Left ventricle myocardium inferior (tissue), 1 donor: ENCODE data around the gene ASIC4. TPM values are rescaled to one million over a fixed set of nuclear protein-coding genes. Genes with fewer than 3 reads are reported as not detected.

Experiments used
- DNase-seq: peaks from one replicate; pipeline ENCODE4 v3.0.0-alpha.2; 2020
- H3K27ac ChIP-seq: fragments of 200-600 bp; replicated peaks from 2 replicates; pipeline ENCODE4 v1.8.0; 2021
- H3K27me3 ChIP-seq: fragments of 200-600 bp; 2 replicates; pipeline ENCODE4 v1.8.0; 2021; ENCODE audit warnings: low read depth
- H3K36me3 ChIP-seq: fragments of 200-600 bp; 2 replicates; pipeline ENCODE4 v1.8.0; 2021
- H3K4me1 ChIP-seq: fragments of 200-600 bp; 2 replicates; pipeline ENCODE4 v1.8.0; 2021
- H3K4me3 ChIP-seq: fragments of 200-600 bp; 2 replicates; pipeline ENCODE4 v1.8.0; 2021; ENCODE audit warnings: mild to moderate bottlenecking, moderate library complexity
- H3K9me3 ChIP-seq: fragments of 200-600 bp; replicated peaks from 2 replicates; pipeline ENCODE4 v1.8.0; 2021
- intact Hi-C: fragments of 100-400 bp; cut with micrococcal nuclease; formaldehyde crosslinking; loops from one replicate; pipeline ENCODE4 v1.11.0; 2022
- total RNA-seq: library from RNA; stranded (reverse); fragmentation: NEBNext Ultra II Directional; extraction: Animal tissue kit (Norgen Biotek cat#: 25700); gene quantifications from one replicate; pipeline ENCODE4 v1.2.1, GENCODE V29; 2021
- TF ChIP-seq, protein P1 (sequence below): fragments of 200-600 bp; IDR thresholded peaks from 2 replicates; pipeline ENCODE4 v1.8.0; 2021; ENCODE audit warnings: antibody characterized with exemption, mild to moderate bottlenecking, borderline replicate concordance
- donor health status: DM: no; HTN: yes; CAD: no; lungs with severe emphysema.

The ASIC4 gene
- total RNA-seq, 1 donor from 2014 or later = not detected

- Histone ChIP-seq H3K27me3 (no peaks in the 10 kb centered on the region), H3K27ac (no peak overlapping the region), H3K9me3 (no peaks in the 10 kb centered on the region), H3K4me1 (peaks cover 29% of the 10 kb centered on the region), H3K36me3 (peaks cover 48% of the 10 kb centered on the region), H3K4me3 (no peak overlapping the region)
- TF ChIP-seq, protein P1, sequence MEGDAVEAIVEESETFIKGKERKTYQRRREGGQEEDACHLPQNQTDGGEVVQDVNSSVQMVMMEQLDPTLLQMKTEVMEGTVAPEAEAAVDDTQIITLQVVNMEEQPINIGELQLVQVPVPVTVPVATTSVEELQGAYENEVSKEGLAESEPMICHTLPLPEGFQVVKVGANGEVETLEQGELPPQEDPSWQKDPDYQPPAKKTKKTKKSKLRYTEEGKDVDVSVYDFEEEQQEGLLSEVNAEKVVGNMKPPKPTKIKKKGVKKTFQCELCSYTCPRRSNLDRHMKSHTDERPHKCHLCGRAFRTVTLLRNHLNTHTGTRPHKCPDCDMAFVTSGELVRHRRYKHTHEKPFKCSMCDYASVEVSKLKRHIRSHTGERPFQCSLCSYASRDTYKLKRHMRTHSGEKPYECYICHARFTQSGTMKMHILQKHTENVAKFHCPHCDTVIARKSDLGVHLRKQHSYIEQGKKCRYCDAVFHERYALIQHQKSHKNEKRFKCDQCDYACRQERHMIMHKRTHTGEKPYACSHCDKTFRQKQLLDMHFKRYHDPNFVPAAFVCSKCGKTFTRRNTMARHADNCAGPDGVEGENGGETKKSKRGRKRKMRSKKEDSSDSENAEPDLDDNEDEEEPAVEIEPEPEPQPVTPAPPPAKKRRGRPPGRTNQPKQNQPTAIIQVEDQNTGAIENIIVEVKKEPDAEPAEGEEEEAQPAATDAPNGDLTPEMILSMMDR = peak; percentile 81
- intact Hi-C loops = no loop called here
- DNase-seq = no peak
These were observed 46.0 kb downstream of the ASIC4 start for GRCh38 chr2:219560037-219560892.

DNA sequence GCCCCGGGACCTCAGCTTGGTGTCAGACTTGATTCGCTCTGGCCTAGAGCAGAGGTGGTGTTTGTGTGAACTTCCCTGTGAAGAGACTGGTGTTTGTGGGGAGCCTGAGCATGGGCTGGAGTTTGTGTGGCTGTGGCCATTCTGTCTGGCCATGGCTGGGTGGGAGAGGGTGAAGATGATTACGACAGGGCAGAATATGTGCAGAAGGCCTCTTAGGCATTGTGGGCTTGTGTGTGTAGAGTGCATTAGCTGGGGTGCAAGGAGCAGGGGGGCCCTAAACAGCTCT, 46.6 kb downstream of the ASIC4 start:
- Histone ChIP-seq H3K27ac (no peak overlapping the region), H3K9me3 (no peaks in the 10 kb centered on the region), H3K36me3 (peaks cover 43% of the 10 kb centered on the region), H3K27me3 (no peaks in the 10 kb centered on the region), H3K4me3 (no peak overlapping the region), H3K4me1 (peaks cover 31% of the 10 kb centered on the region)
- TF ChIP-seq, protein P1 = no peak
- no peak for DNase-seq
- intact Hi-C loops = no loop called here

GRCh38 chr2:219561179-219562048, 47.1 kb downstream of the ASIC4 start:
- H3K4me1 ChIP-seq = peaks cover 31% of the 10 kb centered on the region
- H3K4me3 ChIP-seq = no peak overlapping the region
- TF ChIP-seq, protein P1 = no peak
- peaks cover 43% of the 10 kb centered on the region for H3K36me3 ChIP-seq
- H3K27me3 ChIP-seq = no peaks in the 10 kb centered on the region
- intact Hi-C loops = no loop called here
- H3K9me3 ChIP-seq = no peaks in the 10 kb centered on the region
- peak overlapping the region; percentile 40 for H3K27ac ChIP-seq
- DNase-seq = no peak

- H3K36me3 ChIP-seq = peaks cover 52% of the 10 kb centered on the region
- DNase-seq = no peak
These were observed 48.1 kb downstream of the ASIC4 start for GRCh38 chr2:219562049-219563020.

More at GRCh38 chr2:219562049-219563020, 48.1 kb downstream of the ASIC4 start:
- H3K27me3 ChIP-seq = no peaks in the 10 kb centered on the region
- H3K9me3 ChIP-seq = no peaks in the 10 kb centered on the region
- intact Hi-C loops = no loop called here
- H3K4me1 ChIP-seq = peaks cover 31% of the 10 kb centered on the region
- TF ChIP-seq, protein P1 = no peak
- H3K27ac ChIP-seq = no peak overlapping the region
- H3K4me3 ChIP-seq = no peak overlapping the region
